Fibroblast of lung (primary cell): ENCODE data around the gene NTMT1. TPM values are rescaled to one million over a fixed set of nuclear protein-coding genes. Genes with fewer than 3 reads are reported as not detected.
A peak's percentile ranks its signal among the peaks of the same experiment; 100 is the strongest.

Source experiments
- DNase-seq, 2 donors: peaks; one replicate each; pipeline versions ENCODE4 v3.0.0 to v3.0.0-alpha.2; 2010; ENCODE audit warnings: low read depth in 2 of 2
- H2AFZ ChIP-seq: 2 replicates; pipeline ENCODE4 v1.5.1; 2012; ENCODE audit warnings: low read length, control low read depth, inconsistent platforms
- H3K27ac ChIP-seq: 2 replicates; pipeline ENCODE4 v1.5.1; 2011; ENCODE audit warnings: low read length, control low read depth; ENCODE audit not compliant: insufficient read depth
- H3K27me3 ChIP-seq: 2 replicates; pipeline ENCODE4 v1.5.1; 2011; ENCODE audit warnings: mild to moderate bottlenecking, low read length; ENCODE audit not compliant: control insufficient read depth, insufficient read depth
- H3K36me3 ChIP-seq: 2 replicates; pipeline ENCODE4 v1.5.1; 2011; ENCODE audit warnings: low read length; ENCODE audit not compliant: control insufficient read depth, insufficient read depth
- H3K4me1 ChIP-seq: 2 replicates; pipeline ENCODE4 v1.5.1; 2011; ENCODE audit warnings: low read length; ENCODE audit not compliant: control insufficient read depth, insufficient read depth; ENCODE audit errors: extremely low read depth
- H3K4me2 ChIP-seq: 2 replicates; pipeline ENCODE4 v1.5.1; 2011; ENCODE audit warnings: low read length, control low read depth; ENCODE audit not compliant: insufficient read depth; ENCODE audit errors: extremely low read depth
- H3K4me3 ChIP-seq, 4 experiments: fragments of 200-600 bp in 1 of 4; sonication (generic) in 1 of 4; replicated peaks in 1 of 4; 2 replicates each; pipeline ENCODE4 v1.5.1; 2011 to 2016; ENCODE audit warnings: low read length in 4 of 4, low read depth in 3 of 4, mild to moderate bottlenecking in 3 of 4, control low read depth in 2 of 4, inconsistent platforms in 1 of 4, mixed read lengths in 1 of 4; ENCODE audit not compliant: insufficient read depth in 1 of 4; ENCODE audit errors: control extremely low read depth in 1 of 4
- H3K79me2 ChIP-seq: 2 replicates; pipeline ENCODE4 v1.5.1; 2012; ENCODE audit warnings: mild to moderate bottlenecking, low read length, inconsistent platforms; ENCODE audit not compliant: control insufficient read depth, insufficient read depth
- H3K9ac ChIP-seq: 2 replicates; pipeline ENCODE4 v1.5.1; 2011; ENCODE audit warnings: mild to moderate bottlenecking, low read length, control low read depth; ENCODE audit not compliant: insufficient read depth
- H3K9me3 ChIP-seq: 2 replicates; pipeline ENCODE4 v1.5.1; 2012; ENCODE audit warnings: low read depth, low read length; ENCODE audit not compliant: control insufficient read depth, insufficient read depth
- H4K20me1 ChIP-seq: 2 replicates; pipeline ENCODE4 v1.5.1; 2011; ENCODE audit warnings: low read length; ENCODE audit not compliant: control insufficient read depth, insufficient read depth; ENCODE audit errors: extremely low read depth
- CTCF ChIP-seq, 2 donors: IDR thresholded peaks in 1 of 2; conservative IDR thresholded peaks in 1 of 2; 1 replicate in 1 of 2; 2 replicates in 1 of 2; pipeline ENCODE4 v1.5.1; 2011 to 2012; ENCODE audit warnings: low read length in 2 of 2, control low read depth in 1 of 2, inconsistent platforms in 1 of 2, low read depth in 1 of 2, mild to moderate bottlenecking in 1 of 2
- EZH2 ChIP-seq: IDR thresholded peaks from 2 replicates; pipeline ENCODE4 v1.5.1; 2012; ENCODE audit warnings: low read length, control low read depth, mild to moderate bottlenecking; ENCODE audit errors: missing control alignments
- polyA plus RNA-seq, 2 donors: library from polyadenylated mRNA; depleted of rRNA in 1 of 2; stranded (reverse) in 1 of 2; unstranded in 1 of 2; fragments of >200 nt; gene quantifications; 2 replicates each; pipeline ENCODE4 v1.2.1, GENCODE V29; 2011 to 2012; ENCODE audit warnings: missing spikeins in 1 of 2
- total RNA-seq: library from RNA; depleted of rRNA; stranded (reverse); fragments of >200 nt; gene quantifications from 2 replicates; pipeline ENCODE4 v1.2.1, GENCODE V29; 2014

Gene NTMT1
- total and polyA plus RNA-seq, 2 donors (not counting 1 experiment from before 2014, with no cell fraction given): 34.2 to 51.9 TPM

- TF ChIP-seq CTCF (conservative IDR thresholded peaks at IDR 0.05 in 1 of 2, IDR thresholded peaks at IDR 0.05 in 1 of 2; ENCODE audit: low read depth in 1 of 2, low read length in 2 of 2): no peak
- TF ChIP-seq EZH2: no peak
- Histone ChIP-seq H3K4me2 (no peak overlapping the region), H3K4me3 (no peak overlapping the region), H3K27ac (no peak overlapping the region), H3K9ac (no peak overlapping the region), H2AFZ (no peak overlapping the region), H4K20me1 (no peaks in the 10 kb centered on the region), H3K9me3 (no peaks in the 10 kb centered on the region), H3K36me3 (no peaks in the 10 kb centered on the region), H3K4me1 (no peaks in the 10 kb centered on the region), H3K79me2 (no peaks in the 10 kb centered on the region), H3K27me3 (no peaks in the 10 kb centered on the region)
- peak; percentile 52 to 92 for DNase-seq
Observed at GRCh38 chr9:129669141-129669718, 43.3 kb downstream of the NTMT1 start.

- H3K27ac ChIP-seq: no peak overlapping the region
- no peaks in the 10 kb centered on the region for H3K79me2 ChIP-seq
Observed at GRCh38 chr9:129669946-129670345, 44.0 kb downstream of the NTMT1 start.

DNA sequence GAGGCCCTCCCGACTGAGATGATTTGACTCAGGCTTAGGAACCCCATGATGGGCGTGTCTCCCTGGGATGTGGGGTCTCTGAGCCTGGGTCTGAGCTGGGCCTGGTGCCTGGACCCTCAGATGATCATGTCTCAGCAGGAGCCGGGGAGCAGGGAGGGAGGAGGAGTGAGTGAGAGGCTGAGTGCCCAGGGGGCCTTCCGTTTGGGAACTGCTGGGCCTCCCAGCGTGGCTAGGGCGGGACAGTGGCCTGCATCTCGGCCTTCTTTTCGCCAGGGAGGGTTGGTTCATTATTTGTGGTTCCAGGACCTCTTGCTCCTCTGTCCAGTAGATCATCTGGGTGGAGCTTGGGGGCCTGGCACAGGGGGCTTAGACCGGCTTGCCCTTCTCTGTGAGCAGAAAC is 45.1 kb downstream of the NTMT1 start:
- H3K9ac ChIP-seq: no peak overlapping the region
- H3K4me2 ChIP-seq: no peak overlapping the region
- H3K9me3 ChIP-seq: no peaks in the 10 kb centered on the region
- no peaks in the 10 kb centered on the region for H3K27me3 ChIP-seq
- DNase-seq: no peak
- H2AFZ ChIP-seq: no peak overlapping the region
- no peaks in the 10 kb centered on the region for H3K79me2 ChIP-seq
- H3K36me3 ChIP-seq: no peaks in the 10 kb centered on the region
- H3K4me1 ChIP-seq: no peaks in the 10 kb centered on the region
- TF ChIP-seq CTCF (conservative IDR thresholded peaks at IDR 0.05 in 1 of 2, IDR thresholded peaks at IDR 0.05 in 1 of 2; ENCODE audit: low read depth in 1 of 2, low read length in 2 of 2): no peak
- no peak for TF ChIP-seq EZH2
- no peaks in the 10 kb centered on the region for H4K20me1 ChIP-seq
- H3K27ac ChIP-seq: no peak overlapping the region
- no peak overlapping the region for H3K4me3 ChIP-seq

More at GRCh38 chr9:129669946-129670345, 44.0 kb downstream of the NTMT1 start:
- no peak overlapping the region for H3K4me3 ChIP-seq
- H3K4me1 ChIP-seq: no peaks in the 10 kb centered on the region
- H2AFZ ChIP-seq: no peak overlapping the region
- no peaks in the 10 kb centered on the region for H3K36me3 ChIP-seq
- H4K20me1 ChIP-seq: no peaks in the 10 kb centered on the region
- no peak overlapping the region for H3K4me2 ChIP-seq
- H3K27me3 ChIP-seq: no peaks in the 10 kb centered on the region
- TF ChIP-seq EZH2 (no peak), CTCF (conservative IDR thresholded peaks at IDR 0.05 in 1 of 2, IDR thresholded peaks at IDR 0.05 in 1 of 2; ENCODE audit: low read depth in 1 of 2, low read length in 2 of 2) (no peak)
- H3K9me3 ChIP-seq: no peaks in the 10 kb centered on the region
- H3K9ac ChIP-seq: no peak overlapping the region
- no peak for DNase-seq
